GM19452 (cell line): ENCODE results near the gene BNC2.

Source experiments
- ATAC-seq: cut with Tn5 transposase; IDR thresholded peaks from one replicate; pipeline ENCODE4 v1.9.1; 2021; ENCODE audit not compliant: unreplicated experiment

Gene BNC2

DNA sequence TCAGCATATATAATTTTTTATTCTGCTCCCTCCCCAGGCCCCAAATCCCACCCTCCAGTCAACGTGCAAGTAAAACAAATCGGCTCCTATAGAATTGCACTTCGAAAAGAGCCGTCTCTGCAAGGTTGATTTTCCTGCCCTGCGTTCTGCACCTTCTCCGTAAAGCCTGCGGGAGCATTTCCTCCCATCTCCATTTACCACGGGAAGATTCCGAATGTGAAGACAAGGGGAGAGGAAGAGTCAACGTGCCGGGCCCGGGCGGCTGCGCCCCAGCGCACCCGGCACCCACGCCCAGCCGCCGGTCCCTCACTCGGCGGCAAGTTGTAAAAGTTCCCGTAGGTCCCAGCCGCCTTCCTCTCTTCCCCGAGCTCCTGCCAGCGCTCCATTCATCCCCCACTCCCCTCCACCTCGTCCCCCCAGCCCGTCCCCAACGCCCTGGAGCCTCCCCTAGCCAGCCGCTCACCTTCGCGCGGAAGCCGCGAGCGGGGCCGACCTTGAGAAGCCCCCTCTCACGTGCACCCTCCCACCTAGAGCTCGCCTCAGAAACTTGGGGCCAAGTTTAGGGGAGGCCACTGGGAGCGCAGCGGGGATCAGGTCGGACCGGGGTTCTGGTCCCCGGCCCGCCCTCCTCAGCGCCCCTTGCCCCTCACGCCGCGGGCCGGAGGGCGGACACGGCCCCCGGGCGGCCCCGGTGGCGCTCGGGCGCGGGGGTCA lies 431 bp downstream of the BNC2 start:
- ATAC-seq: no peak

- no peak for ATAC-seq
Observed at GRCh38 chr9:16869131-16869881, 1.2 kb downstream of the BNC2 start.

DNA sequence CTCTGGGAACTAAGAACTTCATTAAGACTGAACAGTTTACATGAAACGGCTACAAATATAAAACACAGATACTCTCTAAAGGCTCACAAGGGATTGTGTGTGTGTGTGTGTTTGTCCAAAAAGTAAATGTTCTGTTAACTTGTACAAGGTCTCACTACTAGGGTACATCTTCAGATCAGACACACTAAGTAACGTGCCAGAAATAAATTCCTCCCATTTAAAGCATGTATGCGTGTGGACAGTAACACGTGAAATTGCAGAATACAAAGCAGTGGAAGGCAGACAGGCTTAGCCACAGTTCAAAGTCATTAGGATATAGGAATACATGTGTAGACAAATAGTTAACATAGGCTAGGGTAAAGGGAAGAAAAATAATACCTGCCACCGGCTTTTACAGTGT lies 1.8 kb downstream of the BNC2 start:
- ATAC-seq: no peak

DNA sequence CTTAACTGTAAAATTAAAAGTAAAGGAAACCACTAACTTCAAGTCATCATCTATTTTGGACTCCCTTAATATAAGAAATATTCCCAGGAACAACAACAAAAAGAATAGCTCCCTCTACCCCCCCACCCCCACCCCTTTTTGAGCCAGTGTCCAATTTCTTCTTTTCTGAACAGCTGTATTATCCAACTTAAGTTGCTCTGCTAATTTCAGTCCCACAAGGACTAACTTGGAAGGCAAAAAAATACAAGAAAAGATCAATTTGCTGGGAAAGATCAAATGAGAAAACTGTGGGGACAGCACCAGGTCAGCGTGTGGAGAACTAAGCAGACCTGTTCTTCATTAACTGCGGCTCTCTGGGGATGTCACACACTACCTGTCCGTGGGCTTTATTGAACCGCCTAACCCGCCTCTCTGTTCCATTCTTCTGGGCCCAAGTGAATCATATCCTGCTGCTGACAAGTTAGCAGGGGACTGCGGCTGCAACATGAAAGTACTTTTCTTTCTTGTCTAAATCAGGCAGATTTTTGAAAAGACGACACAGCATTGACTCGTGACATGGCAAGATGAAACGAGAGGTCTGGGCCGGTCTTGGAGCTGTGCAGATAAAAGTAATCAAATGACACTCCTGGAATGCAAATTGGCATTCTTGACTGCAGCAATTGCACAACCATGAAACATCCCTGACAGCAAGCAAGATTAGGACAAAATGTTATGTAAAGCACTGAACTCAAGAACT lies 2.7 kb downstream of the BNC2 start:
- no peak for ATAC-seq

DNA sequence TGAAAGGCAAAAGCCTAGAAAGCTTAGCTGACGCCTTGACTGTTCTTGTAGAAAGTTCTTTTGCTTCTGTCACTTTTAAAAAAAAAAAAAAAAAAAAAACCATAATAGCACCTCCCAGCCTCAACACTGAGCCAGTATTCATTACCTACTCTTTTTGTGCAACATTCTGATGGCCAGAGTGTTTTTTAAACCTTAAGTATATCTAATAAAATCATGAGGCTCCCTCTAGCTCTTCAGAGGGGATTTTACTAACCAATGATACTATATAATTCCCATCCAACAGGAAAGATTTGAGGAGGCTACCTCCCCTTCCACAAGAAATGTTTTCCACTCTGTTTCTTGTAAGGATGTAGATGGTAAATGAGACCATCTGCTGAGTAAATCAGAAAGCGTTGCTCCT lies 3.9 kb downstream of the BNC2 start:
- ATAC-seq: no peak

DNA sequence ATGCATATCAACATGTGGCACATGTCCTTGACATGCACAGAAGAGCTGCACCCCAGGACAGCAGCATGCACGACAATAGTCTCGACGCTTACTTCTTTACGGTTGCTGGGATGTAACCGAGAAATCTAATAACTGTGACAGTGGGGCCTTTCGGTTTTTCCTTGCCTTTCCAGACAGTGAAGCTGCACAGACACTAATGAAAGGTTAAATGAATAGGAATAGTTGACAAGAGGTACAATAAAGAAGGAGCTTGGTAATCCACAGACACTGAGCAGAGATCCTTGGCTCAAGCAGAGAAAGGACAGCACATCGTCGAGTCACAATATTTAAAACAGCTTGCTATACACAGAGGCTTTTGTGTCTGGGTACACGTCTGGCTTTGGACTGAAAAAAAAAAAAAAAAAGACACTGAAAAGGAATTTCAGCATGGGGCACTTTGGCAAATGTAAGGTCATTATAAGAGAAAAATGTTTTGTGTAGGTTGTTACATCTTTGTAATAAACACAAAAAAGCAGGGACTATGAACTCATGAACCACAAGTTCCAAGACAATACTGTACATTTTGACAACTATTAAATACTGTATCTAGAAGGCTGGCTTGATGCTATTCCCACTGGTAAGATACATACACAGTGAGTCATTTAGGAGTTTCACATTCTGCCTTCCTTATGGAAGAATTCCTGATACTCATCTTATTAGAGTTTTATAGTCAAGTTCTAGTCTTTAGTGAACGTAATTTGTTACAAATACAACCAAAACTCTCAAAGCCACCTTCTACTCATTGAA lies 5.6 kb downstream of the BNC2 start:
- ATAC-seq: no peak

GRCh38 chr9:16848179-16848578 lies 22.3 kb downstream of the BNC2 start:
- ATAC-seq: no peak

DNA sequence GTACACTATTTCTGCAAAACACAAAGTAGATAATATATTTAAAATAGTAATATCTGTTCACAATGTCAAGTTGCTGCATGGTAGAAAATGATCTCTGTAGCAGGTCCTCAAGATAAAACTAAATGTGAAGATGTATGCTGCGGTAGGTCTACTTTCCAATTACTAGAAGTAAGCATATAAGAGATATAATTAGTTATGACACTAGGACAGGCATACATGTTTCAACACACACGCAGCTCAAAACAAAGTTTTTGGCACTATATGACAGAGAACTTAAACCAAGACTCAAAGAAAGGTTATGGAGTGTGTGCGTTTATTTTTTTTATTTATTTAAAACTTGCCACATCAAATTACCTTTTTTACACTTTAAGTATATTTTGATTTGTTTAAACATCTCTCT lies 23.5 kb downstream of the BNC2 start:
- ATAC-seq: no peak

DNA sequence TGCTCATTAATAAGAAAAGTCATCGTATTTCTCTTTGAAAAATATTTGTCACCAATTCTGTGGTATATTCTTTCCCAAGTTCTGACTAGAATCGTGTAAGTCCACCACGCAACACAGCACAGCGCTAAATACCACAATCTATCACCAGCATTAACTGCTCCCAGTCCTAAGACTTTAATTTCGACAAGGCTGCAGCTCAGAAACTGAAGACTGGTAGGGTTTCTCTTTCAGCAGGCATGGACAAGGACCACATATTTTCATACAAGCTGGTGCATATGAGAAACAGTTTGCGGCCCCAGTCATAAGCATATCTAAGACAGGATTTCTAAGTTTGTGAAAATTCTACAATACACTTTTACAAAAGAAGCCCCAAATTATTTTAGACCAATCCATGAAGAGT lies 24.1 kb downstream of the BNC2 start:
- ATAC-seq: no peak

GRCh38 chr9:16834817-16835216 lies 35.7 kb downstream of the BNC2 start:
- no peak for ATAC-seq

DNA sequence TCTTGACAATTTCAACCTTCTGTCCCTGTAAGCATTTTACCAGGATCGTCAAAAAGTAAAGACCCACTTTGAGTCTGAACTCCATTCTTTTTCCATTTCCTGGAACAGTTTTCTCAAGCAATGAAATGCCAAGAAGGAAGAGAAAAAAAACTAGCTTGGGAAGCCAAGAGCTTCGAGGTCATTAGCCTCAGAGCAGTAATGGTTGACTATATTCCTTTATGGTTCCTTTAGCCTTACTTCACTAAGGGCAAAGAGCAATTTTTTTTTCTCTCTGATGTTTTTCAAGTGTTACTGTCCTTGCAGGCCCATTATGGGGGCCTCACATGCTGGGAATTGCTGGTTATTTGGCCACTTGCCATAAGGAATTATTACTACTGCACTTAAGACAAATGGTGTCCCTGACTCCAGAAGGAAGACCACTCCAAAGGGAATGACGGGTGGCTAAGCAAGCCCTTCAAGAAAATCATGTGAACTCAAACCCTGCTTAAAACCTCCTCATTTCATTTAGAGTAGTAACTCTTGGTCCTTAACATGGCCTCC lies 37.1 kb downstream of the BNC2 start:
- ATAC-seq: no peak

DNA sequence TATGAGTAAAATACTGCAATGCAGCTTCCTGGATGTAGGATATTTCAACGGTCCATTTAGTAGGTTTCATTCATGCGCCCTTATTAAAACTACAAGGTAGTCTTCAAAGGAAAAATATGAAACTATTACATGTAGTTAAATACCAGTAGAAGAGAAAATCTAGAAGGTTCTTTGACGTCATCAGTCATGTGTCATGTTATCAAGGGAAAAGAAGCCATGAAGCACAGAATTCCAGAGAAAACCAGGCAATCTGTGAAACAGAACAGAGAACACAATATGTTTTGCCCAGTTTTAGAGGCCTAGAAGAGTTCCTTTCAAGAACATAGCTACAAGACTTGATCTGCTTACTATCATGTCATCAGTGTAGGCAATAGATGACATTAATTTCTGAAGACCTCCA lies 38.4 kb downstream of the BNC2 start:
- ATAC-seq: no peak

DNA sequence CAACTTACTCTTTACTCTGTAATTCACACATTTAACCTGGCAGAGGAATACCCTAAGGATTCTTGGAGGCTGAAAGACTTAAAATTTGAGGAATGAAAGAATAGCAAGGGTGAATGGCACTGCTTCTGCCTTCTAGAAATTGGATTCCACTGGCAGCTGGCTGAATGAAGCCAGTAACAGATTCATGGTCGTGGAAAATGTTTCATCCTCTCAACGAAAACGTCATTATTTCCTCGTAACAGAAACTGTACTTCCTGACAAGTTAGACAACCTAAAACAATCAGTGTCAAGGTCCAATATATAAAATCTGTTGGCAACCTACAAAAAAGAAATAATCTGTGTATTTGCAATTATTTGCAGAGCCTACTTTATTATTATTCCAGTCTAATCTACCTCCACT lies 39.7 kb downstream of the BNC2 start:
- ATAC-seq: no peak

DNA sequence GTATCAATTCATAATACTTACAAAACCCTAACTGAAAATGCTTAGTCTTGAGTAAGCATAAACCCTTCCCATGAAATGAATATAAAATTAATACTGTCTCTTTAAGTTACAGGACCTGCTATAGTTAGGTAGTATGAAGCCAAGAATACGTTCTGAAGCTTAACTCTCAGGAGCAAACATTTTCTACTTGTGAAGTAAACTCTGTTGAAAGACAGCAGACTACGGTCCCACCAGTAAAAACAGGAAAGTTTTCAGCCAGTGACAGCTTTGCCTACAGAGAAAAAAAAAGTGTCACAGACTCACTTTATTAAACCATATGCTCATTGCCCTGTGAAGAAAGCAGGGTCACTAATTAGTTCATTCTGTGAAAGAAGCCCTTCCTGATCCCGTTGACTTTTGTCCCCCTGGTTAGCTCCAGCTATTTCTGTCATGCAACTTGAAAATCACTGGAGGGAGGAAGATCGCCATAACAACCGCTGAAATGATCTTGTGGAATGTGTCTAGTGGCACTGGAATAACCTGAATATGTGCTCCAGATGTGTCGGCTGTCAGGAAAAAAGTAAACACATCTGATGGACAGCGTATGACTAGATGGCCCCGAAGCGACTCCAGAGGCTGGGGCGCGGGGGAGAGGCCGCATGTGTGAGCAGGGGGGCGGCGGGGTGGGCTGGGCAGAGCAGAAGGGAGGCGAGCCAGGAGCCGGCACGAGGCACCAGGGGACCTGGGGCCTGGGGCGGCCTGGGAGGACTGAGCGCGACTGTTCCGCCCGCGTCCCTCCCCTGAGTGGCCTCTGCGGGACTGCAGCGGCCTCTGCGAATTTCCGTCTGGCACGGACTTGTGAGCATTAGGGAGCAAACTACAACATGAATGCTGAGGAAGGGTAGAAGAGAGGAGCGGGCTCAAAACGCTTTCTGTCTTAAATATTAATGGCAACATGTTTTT lies 41.9 kb downstream of the BNC2 start:
- no peak for ATAC-seq

DNA sequence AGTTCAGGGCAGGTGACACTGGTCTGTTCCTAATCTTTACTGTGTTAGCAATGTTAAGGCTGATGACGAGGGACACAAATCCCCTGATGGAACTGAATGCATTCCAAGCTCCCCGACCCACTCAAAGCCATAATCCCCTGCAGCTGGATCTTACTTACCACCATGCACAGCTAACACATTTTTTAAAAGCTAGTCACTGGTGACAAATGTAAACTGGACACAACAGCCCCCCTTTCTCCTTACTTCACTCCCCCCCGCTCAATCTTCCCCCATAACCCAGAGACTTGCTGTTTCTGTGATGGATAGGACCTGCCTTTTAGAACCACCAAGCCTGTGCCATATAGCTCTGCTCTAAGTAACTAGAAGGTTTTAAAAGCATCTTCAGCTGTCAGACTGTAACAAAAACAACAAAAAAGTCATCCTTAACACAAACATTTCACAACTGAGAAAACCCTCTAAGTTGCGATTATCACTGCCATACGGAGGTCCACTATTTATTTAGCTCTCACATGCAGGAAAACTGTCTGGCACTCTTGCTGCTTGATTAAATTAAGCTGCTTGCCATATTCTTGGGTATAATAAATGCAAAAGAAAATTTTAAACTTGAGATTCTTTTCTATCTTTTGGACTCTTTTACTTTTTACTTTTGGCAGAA lies 44.4 kb downstream of the BNC2 start:
- ATAC-seq: no peak

DNA sequence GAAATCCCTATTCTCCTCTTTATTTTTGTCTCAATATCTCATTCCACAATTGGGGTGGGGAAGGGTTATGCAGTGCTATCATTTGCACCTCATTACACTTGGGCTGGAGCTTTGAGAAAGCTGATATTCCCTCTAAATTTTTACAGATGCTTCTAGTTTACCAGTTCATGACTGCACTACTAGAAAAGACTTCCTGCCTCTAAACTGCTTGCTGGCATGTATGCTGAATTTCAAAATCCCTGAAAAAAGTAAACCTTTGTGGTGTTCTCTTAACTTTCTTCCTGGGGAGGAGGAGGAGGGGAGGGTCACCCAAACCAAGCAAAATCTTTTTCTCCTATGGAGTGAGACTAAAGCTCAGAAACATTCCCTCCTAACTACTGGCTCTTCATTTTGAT lies 45.1 kb downstream of the BNC2 start:
- ATAC-seq: no peak

GRCh38 chr9:16824545-16825330 lies 45.7 kb downstream of the BNC2 start:
- no peak for ATAC-seq

- no peak for ATAC-seq
Observed at GRCh38 chr9:16823906-16824305, 46.6 kb downstream of the BNC2 start.

DNA sequence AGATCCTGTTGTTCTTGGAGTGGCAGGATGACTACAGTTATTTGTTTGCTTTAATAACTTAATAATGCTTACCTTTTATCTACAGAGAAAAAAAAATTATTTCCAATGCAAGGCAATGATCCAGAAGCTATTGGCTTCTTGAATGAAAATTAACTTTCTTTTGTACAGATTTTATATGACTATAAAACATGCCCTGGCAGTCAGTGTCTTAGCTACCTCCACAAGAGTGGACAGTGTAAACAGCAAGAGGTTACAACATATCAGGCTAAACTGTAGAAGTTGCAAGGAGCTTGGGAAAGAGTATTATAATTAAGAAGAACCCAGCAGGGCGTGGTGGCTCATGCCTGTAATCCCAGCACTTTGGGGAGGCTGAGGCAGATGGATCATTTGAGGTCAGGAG lies 49.1 kb downstream of the BNC2 start:
- no peak for ATAC-seq
